ENCODE measurements around the gene PGD.

Gene PGD

GRCh38 chr1:10386761-10387676 is 11.8 kb upstream of the PGD start:
- H3K27ac ChIP-seq (ENCODE audit: poor library complexity, severe bottlenecking): no peak overlapping the region

GRCh38 chr1:10387677-10388386 is 11.0 kb upstream of the PGD start:
- Histone ChIP-seq H3K9me3 (ENCODE audit: severe bottlenecking) (no peaks in the 10 kb centered on the region), H3K36me3 (ENCODE audit: low read depth) (0 out of 2 replicates have a peak, but pooled peaks cover 3% of the 10 kb centered on the region), H3K4me3 (ENCODE audit: severe bottlenecking) (no peak overlapping the region), H3K4me1 (ENCODE audit: insufficient read depth, poor library complexity, severe bottlenecking) (peaks cover 8% of the 10 kb centered on the region), H3K27me3 (ENCODE audit: insufficient read depth, poor library complexity, severe bottlenecking) (no peaks in the 10 kb centered on the region), H3K27ac (ENCODE audit: poor library complexity, severe bottlenecking) (no peak overlapping the region)
- ATAC-seq (ENCODE audit: low read depth): peak; percentile 38; the same call in 1 of the 3 replicates
- DNase-seq (ENCODE audit: low spot score): no peak
- TF ChIP-seq CTCF (IDR thresholded peaks at IDR 0.05; ENCODE audit: poor library complexity, severe bottlenecking): no peak

More at GRCh38 chr1:10386761-10387676, 11.8 kb upstream of the PGD start:
- H3K4me3 ChIP-seq (ENCODE audit: severe bottlenecking): no peak overlapping the region
- H3K27me3 ChIP-seq (ENCODE audit: insufficient read depth, poor library complexity, severe bottlenecking): no peaks in the 10 kb centered on the region
- H3K4me1 ChIP-seq (ENCODE audit: insufficient read depth, poor library complexity, severe bottlenecking): peaks cover 8% of the 10 kb centered on the region
- H3K9me3 ChIP-seq (ENCODE audit: severe bottlenecking): no peaks in the 10 kb centered on the region
- 0 out of 2 replicates have a peak, but pooled peaks cover 3% of the 10 kb centered on the region for H3K36me3 ChIP-seq (ENCODE audit: low read depth)
- no peak for TF ChIP-seq CTCF (IDR thresholded peaks at IDR 0.05; ENCODE audit: poor library complexity, severe bottlenecking)
- DNase-seq (ENCODE audit: low spot score) (no peak), ATAC-seq (ENCODE audit: low read depth) (no peak)

- Histone ChIP-seq H3K36me3 (ENCODE audit: low read depth) (0 out of 2 replicates have a peak, but pooled peaks cover 3% of the 10 kb centered on the region), H3K27ac (ENCODE audit: poor library complexity, severe bottlenecking) (no peak overlapping the region), H3K4me1 (ENCODE audit: insufficient read depth, poor library complexity, severe bottlenecking) (peaks cover 8% of the 10 kb centered on the region), H3K4me3 (ENCODE audit: severe bottlenecking) (no peak overlapping the region), H3K27me3 (ENCODE audit: insufficient read depth, poor library complexity, severe bottlenecking) (no peaks in the 10 kb centered on the region), H3K9me3 (ENCODE audit: severe bottlenecking) (no peaks in the 10 kb centered on the region)
- ATAC-seq (ENCODE audit: low read depth) (no peak), DNase-seq (ENCODE audit: low spot score) (no peak)
- no peak for TF ChIP-seq CTCF (IDR thresholded peaks at IDR 0.05; ENCODE audit: poor library complexity, severe bottlenecking)
Measured at GRCh38 chr1:10388387-10388715, 10.5 kb upstream of the PGD start.

- TF ChIP-seq CTCF (IDR thresholded peaks at IDR 0.05; ENCODE audit: poor library complexity, severe bottlenecking): no peak
- no peak for ATAC-seq (ENCODE audit: low read depth)
- peaks cover 8% of the 10 kb centered on the region for H3K4me1 ChIP-seq (ENCODE audit: insufficient read depth, poor library complexity, severe bottlenecking)
Measured at GRCh38 chr1:10389271-10389973, 9.4 kb upstream of the PGD start.

More at GRCh38 chr1:10389271-10389973, 9.4 kb upstream of the PGD start:
- H3K27ac ChIP-seq (ENCODE audit: poor library complexity, severe bottlenecking): no peak overlapping the region
- 0 out of 2 replicates have a peak, but pooled peaks cover 3% of the 10 kb centered on the region for H3K36me3 ChIP-seq (ENCODE audit: low read depth)
- no peak for DNase-seq (ENCODE audit: low spot score)
- H3K27me3 ChIP-seq (ENCODE audit: insufficient read depth, poor library complexity, severe bottlenecking): no peaks in the 10 kb centered on the region
- peaks cover 7% of the 10 kb centered on the region for H3K9me3 ChIP-seq (ENCODE audit: severe bottlenecking)
- no peak overlapping the region for H3K4me3 ChIP-seq (ENCODE audit: severe bottlenecking)
